HG02884 (cell line): ENCODE results near the gene CCDC27.
"Not testable (repeated sequence)": the region's sequence is repeated elsewhere in the genome, so short reads cannot be mapped to it uniquely, and the experiment has no call there.

Experiments used
- ATAC-seq: cut with Tn5 transposase; IDR thresholded peaks from one replicate; pipeline ENCODE4 v1.9.1; 2021; ENCODE audit warnings: mild to moderate bottlenecking, moderate library complexity; ENCODE audit not compliant: unreplicated experiment

Gene CCDC27

DNA sequence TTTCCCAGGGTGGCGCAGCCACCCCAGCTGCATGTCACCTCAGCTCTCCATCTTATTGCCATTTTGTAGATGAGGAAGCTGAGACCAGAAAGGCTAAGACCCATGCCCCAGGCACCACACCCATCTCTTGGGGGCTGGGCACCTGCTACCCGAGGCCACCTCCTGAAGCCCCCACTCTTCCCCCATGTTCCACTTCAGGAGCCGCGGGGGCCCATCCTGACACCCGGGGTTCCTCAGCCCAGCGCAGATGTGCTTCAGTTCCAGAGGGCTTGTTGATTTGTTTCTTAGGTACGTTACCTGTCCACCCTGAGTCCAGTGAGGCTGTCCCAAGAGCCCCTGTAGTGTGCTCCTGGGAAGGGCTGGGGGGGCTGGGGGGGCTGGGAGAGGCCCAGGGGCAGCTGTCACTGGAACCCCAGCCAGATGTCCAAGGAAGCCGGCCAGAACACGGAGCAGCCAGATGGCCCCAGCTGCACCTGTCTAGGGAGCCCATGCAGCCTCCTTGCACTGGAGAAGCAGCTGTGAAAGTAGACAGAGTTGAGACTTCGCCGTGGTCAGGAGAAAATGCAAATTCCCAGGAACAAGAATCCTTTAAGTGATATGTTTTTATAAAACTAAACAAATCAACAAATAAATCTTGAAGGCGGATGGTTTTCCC, 17.1 kb upstream of the CCDC27 start:
- no peak for ATAC-seq

DNA sequence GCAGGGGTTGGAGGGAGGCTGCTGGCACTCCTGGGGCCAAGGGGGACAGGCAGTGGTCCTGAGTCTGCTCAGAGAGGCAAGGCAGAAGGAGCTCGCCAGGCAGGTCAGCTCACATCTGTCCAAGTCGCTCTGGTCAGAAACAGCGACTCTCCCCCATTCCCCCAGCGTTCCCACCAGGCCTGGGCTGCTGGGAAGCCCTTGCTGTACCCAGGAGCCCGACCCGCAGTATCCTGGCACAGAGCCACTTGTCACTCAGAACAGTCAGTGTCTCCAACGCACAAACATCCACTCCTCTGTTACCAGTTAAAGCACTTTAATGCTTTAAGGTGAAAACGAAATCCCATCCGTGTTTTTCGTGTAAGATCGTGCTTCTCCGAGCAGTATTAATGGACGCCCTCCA, 16.6 kb upstream of the CCDC27 start:
- no peak for ATAC-seq

- ATAC-seq, result no peak
Measured at GRCh38 chr1:3736131-3736561, 16.1 kb upstream of the CCDC27 start.

GRCh38 chr1:3736708-3737107, 15.5 kb upstream of the CCDC27 start:
- ATAC-seq, result no peak

- ATAC-seq, result no peak
Measured at GRCh38 chr1:3738943-3739342, 13.3 kb upstream of the CCDC27 start.

DNA sequence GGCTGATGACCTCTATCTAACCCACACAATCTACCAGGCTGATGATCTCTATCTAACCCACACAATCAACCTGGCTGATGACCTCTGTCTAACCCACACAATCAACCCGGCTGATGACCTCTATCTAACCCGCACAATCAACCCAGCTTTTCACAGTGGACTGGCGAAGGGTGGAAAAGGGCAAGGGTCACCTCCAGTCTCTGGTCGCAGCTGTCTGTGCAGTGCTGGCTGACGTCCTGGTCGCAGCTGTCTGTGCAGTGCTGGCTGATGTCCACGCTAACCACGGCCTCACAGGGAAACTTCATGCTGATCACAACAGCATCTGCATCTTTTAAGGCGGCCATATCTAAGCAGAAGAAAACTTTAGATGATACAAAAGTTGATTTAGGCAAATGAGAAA, 12.2 kb upstream of the CCDC27 start:
- no peak for ATAC-seq

DNA sequence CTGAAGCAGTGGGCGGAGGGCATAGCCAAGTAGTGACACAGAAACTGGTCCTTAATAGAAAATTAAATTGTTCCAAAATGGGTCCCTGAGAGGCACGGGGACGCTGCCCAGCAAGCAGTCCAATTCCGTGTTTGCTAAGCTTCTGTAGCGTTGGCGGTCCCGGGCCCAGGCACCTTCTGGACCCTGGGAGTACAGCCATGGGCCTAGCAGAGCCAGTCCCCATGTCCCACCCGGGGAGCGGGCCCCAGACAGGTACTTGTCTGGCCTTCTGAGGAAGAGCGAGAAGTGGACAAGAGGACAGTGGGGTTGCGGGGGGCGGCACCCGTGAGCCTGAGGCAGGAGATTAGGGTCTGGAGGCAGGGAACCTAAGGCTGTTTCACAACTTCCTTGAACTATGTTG, 11.5 kb upstream of the CCDC27 start:
- no peak for ATAC-seq

DNA sequence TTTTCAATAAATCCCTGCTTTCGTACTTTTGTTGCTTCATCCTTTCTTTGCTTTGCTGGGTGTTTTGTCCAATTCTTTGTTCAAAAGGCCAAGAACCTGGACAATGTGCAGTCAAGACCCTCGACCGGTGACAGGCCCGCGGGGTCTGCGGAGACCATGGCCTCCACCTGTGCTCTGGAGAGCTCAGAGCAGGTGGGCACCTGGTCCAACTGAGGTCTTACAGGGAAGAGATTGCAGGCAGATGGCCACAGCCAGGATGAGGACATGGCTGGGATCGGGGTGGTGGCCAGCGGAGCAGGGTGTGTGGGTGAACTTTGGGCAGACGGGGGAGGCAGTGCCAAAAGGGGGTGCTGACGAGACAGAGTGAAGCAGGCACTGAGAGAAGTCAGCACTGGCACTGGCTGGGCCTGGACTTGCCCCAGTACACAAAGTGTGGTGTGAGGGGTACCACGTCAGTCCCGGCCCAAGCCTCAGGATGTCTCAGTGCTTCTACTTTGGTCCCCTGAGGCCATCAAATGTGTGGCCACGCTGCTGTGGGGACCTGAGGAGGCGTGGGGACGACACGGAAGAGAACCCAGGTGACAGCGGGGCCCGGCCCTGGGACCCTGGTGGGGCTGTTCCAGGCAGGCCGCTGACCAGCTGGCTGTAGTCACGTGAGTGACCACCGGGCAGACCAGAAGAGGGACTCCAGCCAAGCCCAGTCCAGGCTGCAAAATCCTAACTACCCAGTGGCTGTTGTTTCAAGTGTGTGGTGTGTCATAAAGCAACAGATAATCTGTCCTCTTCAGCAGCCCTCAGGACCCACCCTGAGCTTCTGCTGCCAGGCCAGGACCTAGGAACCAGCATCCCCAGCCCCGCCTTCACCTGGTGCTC, 10.4 kb upstream of the CCDC27 start:
- ATAC-seq, result no peak

- ATAC-seq, result no peak
Measured at GRCh38 chr1:3742439-3743298, 9.6 kb upstream of the CCDC27 start.

- ATAC-seq, result no peak
Measured at GRCh38 chr1:3743421-3743820, 8.8 kb upstream of the CCDC27 start.

DNA sequence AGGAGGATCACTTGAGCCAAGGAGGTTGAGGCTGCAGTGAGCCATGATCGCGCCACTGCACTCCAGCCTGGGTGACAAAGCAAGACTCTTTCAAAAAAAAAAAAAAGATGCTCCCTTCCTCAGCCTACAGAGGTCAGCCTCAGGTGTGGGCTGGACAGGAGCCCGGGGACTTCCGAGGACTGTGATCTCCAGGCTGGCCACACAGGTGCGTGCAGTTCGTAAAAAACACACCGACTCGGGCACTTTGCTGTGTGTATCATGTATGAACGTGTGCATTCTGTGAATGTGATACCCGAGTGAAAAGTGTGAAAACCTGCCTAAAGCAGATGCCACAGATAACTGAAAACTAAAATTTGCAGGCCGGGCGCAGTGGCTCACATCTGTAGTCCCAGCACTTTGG, 8.4 kb upstream of the CCDC27 start:
- ATAC-seq, result no peak

- ATAC-seq, result no peak
Measured at GRCh38 chr1:3744646-3745045, 7.6 kb upstream of the CCDC27 start.

GRCh38 chr1:3745071-3745470, 7.2 kb upstream of the CCDC27 start:
- no peak for ATAC-seq

GRCh38 chr1:3745590-3746381, 6.5 kb upstream of the CCDC27 start:
- ATAC-seq, result no peak

GRCh38 chr1:3746389-3746829, 5.8 kb upstream of the CCDC27 start:
- ATAC-seq, result no peak

DNA sequence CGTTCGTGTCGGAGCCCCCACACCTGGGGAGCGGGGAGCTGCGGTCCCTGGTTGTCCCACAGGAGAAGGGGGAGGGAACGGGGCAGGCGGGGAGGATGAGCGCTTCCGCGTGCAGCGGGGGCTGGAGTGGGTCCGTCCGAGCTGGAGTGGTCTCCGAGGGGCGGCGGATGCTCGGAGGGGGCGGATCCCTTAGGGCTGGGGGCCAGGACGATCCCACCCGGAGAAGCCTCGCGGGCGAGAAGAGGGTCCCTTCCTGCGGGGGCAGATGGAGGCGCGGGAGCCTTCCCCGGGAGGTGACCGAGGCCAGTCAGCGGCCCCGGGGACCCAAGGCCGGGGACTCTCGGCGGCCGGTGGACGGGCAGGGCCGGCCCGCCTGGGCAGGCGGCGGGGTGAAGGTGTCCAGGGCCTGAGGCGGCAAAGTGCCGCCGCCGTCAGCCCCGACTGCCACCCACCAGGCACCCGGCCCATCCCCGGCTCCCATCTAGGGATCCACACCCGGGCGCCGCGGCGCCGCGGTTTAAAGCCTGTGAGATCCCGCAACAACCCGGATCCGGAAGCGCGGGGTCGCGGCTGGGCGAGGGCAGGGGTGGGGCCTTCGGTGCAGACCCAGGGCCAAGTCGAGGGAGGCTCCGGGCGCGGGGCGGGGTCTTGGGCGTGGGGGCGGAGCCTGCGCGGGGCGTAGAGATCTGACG, 5.3 kb upstream of the CCDC27 start:
- ATAC-seq, result peak; percentile 72

GRCh38 chr1:3747522-3747848, 4.8 kb upstream of the CCDC27 start:
- ATAC-seq, result no peak

DNA sequence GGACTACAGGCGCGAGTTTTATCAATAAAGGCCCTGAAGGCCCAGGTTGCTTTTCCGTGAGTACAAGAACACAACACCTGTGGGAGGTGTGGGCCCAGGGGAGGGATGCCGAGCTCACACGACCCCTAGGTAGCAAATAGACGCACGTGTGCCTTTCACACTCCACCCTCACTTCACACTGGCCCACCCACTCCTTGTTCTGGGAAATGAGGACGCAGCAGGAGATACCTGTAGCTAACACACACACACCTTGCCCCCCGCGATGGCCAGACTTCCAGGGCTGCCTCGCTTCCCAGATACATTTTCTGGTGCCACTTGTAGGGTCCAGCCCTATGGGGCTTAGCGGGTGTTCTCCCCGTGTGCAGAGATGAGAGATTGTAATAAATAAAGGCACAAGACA, 4.3 kb upstream of the CCDC27 start:
- no peak for ATAC-seq

DNA sequence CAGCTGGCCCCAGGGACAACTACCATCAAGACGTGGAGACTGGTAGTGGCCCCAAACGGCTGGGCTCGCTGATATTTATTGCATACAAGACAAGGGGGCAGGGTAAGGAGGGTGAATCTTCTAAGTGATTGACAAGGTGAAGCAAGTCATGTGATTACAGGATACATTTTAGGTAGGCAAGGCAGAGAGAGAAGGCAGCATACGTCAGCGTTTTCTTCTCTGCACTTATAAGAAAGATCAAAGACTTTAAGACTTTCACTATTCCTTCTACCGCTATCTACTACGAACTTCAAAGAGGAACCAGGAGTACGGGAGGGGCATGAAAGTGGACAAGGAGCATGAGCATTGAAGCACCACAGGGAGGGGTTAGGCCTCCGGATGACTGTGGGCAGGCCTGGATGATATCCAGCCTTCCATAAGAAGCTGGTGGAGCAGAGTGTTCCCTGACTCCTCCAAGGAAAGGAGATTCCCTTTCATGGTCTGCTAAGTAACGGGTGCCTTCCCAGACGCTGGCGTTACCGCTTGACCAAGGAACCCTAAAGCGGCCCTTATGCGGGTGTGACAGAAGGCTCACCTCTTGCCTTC, 3.8 kb upstream of the CCDC27 start:
- not testable (repeated sequence) for ATAC-seq

GRCh38 chr1:3749512-3749911, 2.7 kb upstream of the CCDC27 start:
- no peak for ATAC-seq
